Colonic mucosa (tissue), 4 donors: ENCODE data around the gene HES3. TPM values are rescaled to one million over a fixed set of nuclear protein-coding genes. Genes with fewer than 3 reads are reported as not detected.

ENCODE experiments used
- DNase-seq: peaks from one replicate; pipeline ENCODE4 v3.0.0-alpha.2; 2020
- H3K27ac ChIP-seq: fragments of 200-600 bp; one replicate; pipeline ENCODE4 v1.8.0; 2021
- H3K27me3 ChIP-seq: fragments of 200-600 bp; one replicate; pipeline ENCODE4 v1.8.0; 2021
- H3K36me3 ChIP-seq: fragments of 200-600 bp; one replicate; pipeline ENCODE4 v1.8.0; 2021
- H3K4me1 ChIP-seq: fragments of 200-600 bp; one replicate; pipeline ENCODE4 v1.8.0; 2021; ENCODE audit warnings: mild to moderate bottlenecking
- H3K4me3 ChIP-seq: fragments of 200-600 bp; one replicate; pipeline ENCODE4 v1.8.0; 2021
- H3K9ac ChIP-seq, 2 donors: one replicate each; pipeline ENCODE4 v1.7.0; 2013; ENCODE audit warnings: control low read depth in 2 of 2, low read depth in 2 of 2, low read length in 2 of 2
- H3K9me3 ChIP-seq: fragments of 200-600 bp; one replicate; pipeline ENCODE4 v1.8.0; 2021
- intact Hi-C: fragments of 100-400 bp; cut with DNase I; formaldehyde crosslinking; loops from one replicate; pipeline ENCODE4 v1.14.1; 2022
- total RNA-seq, 2 donors: library from RNA; stranded (reverse); fragmentation: NEBNext Ultra II Directional in 1 of 2; extraction: Animal tissue kit (Norgen Biotek cat#: 25700) in 1 of 2; gene quantifications; one replicate each; pipeline ENCODE4 v1.2.1, GENCODE V29; 2021
- TF ChIP-seq, protein P1 (sequence below): fragments of 200-600 bp; IDR thresholded peaks from one replicate; pipeline ENCODE4 v1.8.0; 2022; ENCODE audit warnings: antibody characterized with exemption, mild to moderate bottlenecking
- donor health status: healthy.
- donor health status: DM: no; HTN: no; CAD: no.
- donor health status: DM: no; HTN: no; CAD: no.

Gene HES3
- total RNA-seq, 2 donors from 2014 or later, result not detected

DNA sequence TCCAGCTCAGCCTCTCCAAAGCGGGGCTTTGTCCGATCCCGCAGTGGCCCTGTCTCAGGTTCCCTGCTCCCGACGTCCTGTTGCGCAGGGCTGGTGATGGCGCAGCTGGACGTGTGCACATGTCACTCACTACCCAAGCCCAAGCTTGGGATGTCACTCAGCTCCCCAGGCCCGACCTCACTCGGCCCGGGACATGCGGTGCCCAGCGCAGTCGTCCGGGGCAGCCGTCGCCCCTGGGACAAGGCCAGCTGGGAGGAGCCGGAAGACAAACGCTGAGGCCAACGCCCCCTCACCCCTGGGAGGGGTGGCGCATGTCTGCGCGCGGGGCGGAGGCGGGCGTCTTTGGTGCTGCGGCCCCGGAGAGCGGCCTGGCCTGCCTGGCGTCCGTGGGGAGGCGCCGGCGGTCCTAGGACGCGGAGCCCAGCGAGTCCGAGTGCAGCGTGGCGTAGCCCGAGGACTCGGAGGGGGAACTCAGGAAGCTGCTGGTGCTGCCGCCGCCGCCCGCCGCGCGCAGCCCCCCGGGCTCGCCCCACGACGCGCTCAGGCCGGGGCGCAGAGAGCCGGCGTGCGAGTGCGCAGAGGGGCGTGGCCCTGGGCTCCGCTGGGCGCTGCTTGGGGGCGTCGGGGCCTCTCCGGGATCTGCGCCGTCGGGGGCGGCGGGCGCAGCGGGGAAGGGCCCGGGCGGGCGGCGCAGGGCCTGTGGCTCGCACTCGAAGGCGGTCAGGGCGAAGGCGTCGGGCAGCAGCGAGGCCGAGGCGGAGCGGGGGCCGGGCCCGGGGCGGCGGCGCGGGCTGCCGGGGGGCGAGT is 5.2 kb downstream of the HES3 start:
- DNase-seq, result peak; percentile 46
- H3K4me1 ChIP-seq, result peaks cover 17% of the 10 kb centered on the region
- TF ChIP-seq, protein P1, sequence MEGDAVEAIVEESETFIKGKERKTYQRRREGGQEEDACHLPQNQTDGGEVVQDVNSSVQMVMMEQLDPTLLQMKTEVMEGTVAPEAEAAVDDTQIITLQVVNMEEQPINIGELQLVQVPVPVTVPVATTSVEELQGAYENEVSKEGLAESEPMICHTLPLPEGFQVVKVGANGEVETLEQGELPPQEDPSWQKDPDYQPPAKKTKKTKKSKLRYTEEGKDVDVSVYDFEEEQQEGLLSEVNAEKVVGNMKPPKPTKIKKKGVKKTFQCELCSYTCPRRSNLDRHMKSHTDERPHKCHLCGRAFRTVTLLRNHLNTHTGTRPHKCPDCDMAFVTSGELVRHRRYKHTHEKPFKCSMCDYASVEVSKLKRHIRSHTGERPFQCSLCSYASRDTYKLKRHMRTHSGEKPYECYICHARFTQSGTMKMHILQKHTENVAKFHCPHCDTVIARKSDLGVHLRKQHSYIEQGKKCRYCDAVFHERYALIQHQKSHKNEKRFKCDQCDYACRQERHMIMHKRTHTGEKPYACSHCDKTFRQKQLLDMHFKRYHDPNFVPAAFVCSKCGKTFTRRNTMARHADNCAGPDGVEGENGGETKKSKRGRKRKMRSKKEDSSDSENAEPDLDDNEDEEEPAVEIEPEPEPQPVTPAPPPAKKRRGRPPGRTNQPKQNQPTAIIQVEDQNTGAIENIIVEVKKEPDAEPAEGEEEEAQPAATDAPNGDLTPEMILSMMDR, result no peak
- H3K27ac ChIP-seq, result no peak overlapping the region
- no peaks in the 10 kb centered on the region for H3K9me3 ChIP-seq
- H3K4me3 ChIP-seq, result peak overlapping the region; percentile 7
- intact Hi-C loops, result loop anchor here (5.0 kb wide), 2 partner anchors 33 to 158 kb away; no protein-coding TSS in a partner anchor
- H3K27me3 ChIP-seq, result peaks cover 38% of the 10 kb centered on the region
- H3K36me3 ChIP-seq, result no peaks in the 10 kb centered on the region
- peak overlapping the region in 1 of 2 donors; percentile 12 for H3K9ac ChIP-seq

DNA sequence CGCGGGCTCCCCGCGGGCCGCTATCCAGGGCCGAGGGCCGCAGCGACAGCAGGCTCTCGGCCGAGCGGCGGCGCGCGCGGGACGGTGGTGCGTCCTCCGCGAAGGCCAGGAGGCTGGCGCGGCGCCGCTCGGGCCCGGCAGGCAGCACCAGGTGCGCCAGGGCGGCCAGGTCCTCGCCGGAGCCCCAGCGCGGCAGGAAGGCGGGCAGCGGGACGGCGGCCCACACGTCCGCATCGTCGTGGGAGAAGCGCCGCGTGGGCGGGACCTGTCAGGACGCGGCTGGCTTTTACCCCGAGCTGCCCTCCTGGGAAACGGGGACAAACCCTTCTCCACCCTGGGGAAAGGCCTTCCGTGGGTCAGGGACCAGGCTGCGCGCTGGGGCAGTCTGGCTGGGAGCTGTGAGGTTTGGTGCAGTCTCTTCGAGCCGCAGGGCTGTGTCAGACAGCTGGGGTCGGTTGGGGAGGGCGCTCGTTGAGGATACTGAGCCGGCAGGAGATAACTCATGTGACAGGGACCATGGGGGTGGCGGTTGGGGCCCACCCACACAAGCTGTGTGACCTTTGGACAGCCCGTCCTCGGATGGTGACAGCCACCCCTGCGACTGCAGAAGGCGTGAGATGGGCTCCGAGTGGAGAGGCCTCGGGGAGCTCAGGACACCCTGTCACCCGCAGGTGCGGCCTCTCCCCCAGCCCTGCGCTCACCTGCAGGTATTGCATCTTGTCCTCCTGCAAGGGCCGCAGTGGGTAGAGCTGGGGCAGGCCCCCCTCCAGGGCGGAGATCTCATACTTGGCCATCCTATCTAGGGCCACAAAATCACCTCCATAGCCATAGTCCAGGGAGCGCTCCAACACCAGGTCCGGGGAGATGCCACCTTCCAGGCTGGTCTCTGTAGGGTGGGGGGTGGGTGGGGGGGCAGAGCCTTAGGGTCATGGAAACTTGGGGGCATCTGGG is 6.0 kb downstream of the HES3 start:
- Histone ChIP-seq H3K9me3 (no peaks in the 10 kb centered on the region), H3K4me1 (peaks cover 17% of the 10 kb centered on the region), H3K27me3 (peaks cover 32% of the 10 kb centered on the region), H3K27ac (no peak overlapping the region), H3K4me3 (no peak overlapping the region), H3K36me3 (no peaks in the 10 kb centered on the region), H3K9ac (no peak overlapping the region)
- DNase-seq, result no peak
- intact Hi-C loops, result loop anchor here (5.0 kb wide), 2 partner anchors 32 to 157 kb away; no protein-coding TSS in a partner anchor
- TF ChIP-seq, protein P1, result no peak

DNA sequence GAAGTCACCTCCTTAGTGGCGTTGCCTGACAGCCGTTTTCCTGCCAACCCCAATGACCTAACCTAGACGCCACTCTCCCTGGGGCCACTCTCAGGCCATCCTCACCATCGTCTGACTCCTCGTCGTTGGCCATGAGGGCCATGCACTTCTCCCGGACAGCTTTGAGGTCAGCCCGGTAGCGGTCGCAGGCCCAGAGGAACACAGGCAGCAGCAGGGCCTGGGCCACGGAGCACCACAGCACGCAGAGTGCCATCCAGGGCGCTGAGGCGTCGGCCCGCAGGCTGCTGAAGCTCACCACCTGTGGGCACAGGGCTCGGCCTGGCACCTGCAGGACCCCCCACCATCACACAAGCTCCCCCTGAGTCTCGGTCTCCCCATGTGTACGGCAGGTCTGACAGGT is 7.3 kb downstream of the HES3 start:
- Histone ChIP-seq H3K4me3 (no peak overlapping the region), H3K9ac (no peak overlapping the region), H3K9me3 (no peaks in the 10 kb centered on the region), H3K4me1 (peaks cover 6% of the 10 kb centered on the region), H3K36me3 (no peaks in the 10 kb centered on the region), H3K27ac (no peak overlapping the region), H3K27me3 (peaks cover 20% of the 10 kb centered on the region)
- no peak for DNase-seq
- intact Hi-C loops, result no loop called here
- TF ChIP-seq, protein P1, result no peak

DNA sequence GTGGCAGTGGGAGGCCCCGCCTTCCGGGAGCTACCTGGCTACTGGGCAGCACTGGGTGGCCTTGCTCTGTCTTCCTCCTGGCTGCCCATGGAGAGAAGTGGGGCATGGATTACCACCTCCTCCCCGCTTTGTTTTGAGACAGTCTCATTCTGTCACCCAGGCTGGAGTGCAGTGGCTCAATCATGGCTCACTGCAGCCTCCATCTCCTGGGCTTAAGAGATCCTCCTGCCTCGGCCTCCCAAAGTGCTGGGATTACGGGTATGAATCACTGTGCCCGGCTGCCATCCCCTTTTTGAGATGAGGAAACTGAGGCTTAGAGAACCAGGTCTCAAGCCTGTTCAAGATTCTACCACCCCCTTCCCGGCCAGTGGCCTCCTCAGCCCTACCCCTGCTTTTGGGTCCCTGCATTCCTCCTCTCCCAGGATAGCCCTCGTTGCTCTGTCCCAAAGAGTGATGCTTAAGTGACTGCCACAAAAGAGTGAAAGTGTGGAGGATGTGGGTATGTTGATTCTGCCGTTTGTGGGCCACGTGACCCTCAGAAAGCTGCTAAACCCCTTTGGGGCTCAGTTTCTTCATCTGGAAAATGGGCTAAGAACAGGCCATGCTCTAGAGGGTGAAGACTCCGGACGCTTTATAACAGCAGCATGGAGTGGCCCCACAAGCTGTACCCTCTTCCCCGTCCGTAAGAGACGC is 7.8 kb downstream of the HES3 start:
- peaks cover 3% of the 10 kb centered on the region for H3K4me1 ChIP-seq
- no peak overlapping the region for H3K4me3 ChIP-seq
- no peak overlapping the region for H3K9ac ChIP-seq
- no peaks in the 10 kb centered on the region for H3K36me3 ChIP-seq
- intact Hi-C loops, result no loop called here
- no peak for DNase-seq
- TF ChIP-seq, protein P1, result no peak
- H3K9me3 ChIP-seq, result no peaks in the 10 kb centered on the region
- peaks cover 16% of the 10 kb centered on the region for H3K27me3 ChIP-seq
- no peak overlapping the region for H3K27ac ChIP-seq

DNA sequence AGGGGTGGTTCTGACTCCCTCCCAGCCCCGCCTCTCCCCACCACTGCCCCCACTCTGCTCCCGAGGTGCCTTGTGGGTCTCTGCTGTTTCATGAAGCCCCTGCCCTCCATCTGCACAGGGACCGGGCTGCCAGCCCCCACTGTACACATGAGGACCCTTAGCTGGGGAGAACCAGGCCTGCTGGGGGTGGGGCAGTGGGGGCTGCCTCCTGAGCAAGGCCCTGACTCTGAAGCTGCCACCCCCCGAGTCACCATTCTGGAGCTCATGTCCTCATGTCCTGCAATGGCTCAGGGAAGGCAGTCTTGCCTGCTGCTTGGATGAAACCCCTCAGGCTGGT is 8.4 kb downstream of the HES3 start:
- TF ChIP-seq, protein P1, result no peak
- Histone ChIP-seq H3K4me3 (no peak overlapping the region), H3K27me3 (peaks cover 16% of the 10 kb centered on the region), H3K36me3 (no peaks in the 10 kb centered on the region), H3K9me3 (no peaks in the 10 kb centered on the region), H3K27ac (no peak overlapping the region), H3K4me1 (peaks cover 3% of the 10 kb centered on the region), H3K9ac (no peak overlapping the region)
- no peak for DNase-seq
- intact Hi-C loops, result no loop called here
